Measurements from ENCODE around the gene STX2.
"Not testable (repeated sequence)": the region's sequence is repeated elsewhere in the genome, so short reads cannot be mapped to it uniquely, and the experiment has no call there.

STX2 gene

GRCh38 chr12:130787041-130787440 is 52.0 kb downstream of the STX2 start:
- Histone ChIP-seq H3K27ac (ENCODE audit: low read depth, low read length) (no peak overlapping the region), H3K27me3 (ENCODE audit: control insufficient read depth, low read length) (no peaks in the 10 kb centered on the region), H3K4me1 (ENCODE audit: control insufficient read depth, low read length) (no peaks in the 10 kb centered on the region), H3F3A (ENCODE audit: control insufficient read depth, insufficient read depth) (no peaks in the 10 kb centered on the region), H3K36me3 (ENCODE audit: control insufficient read depth, low read length) (peaks cover 6% of the 10 kb centered on the region; the same call in 1 of the 2 replicates), H3K79me2 (ENCODE audit: control insufficient read depth, low read length) (no peaks in the 10 kb centered on the region), H3K4me2 (ENCODE audit: low read length) (no peak overlapping the region), H3K9me3 (ENCODE audit: control insufficient read depth, insufficient read depth, low read length) (no peaks in the 10 kb centered on the region), H3K9me2 (replicated peaks; ENCODE audit: control insufficient read depth, low read length) (no peaks in the 10 kb centered on the region), H3K4me3 (ENCODE audit: low read length) (no peak overlapping the region), H4K20me1 (ENCODE audit: control insufficient read depth, insufficient read depth, low read depth, low read length) (no peaks in the 10 kb centered on the region; the same call in 1 of the 2 replicates)
- no peak for TF ChIP-seq CTCF (IDR thresholded peaks at IDR 0.05; ENCODE audit: low read depth, low read length, poor library complexity, severe bottlenecking)
- no peak for TF ChIP-seq EZH2phosphoT487 (IDR thresholded peaks at IDR 0.05; ENCODE audit: borderline replicate concordance, low read length)

GRCh38 chr12:130783110-130783715 is 55.8 kb downstream of the STX2 start:
- TF ChIP-seq EZH2phosphoT487 (IDR thresholded peaks at IDR 0.05; ENCODE audit: borderline replicate concordance, low read length) (no peak), CTCF (IDR thresholded peaks at IDR 0.05; ENCODE audit: low read depth, low read length, poor library complexity, severe bottlenecking) (no peak)
- H3K9me3 ChIP-seq (ENCODE audit: control insufficient read depth, insufficient read depth, low read length) = no peaks in the 10 kb centered on the region
- H3K4me2 ChIP-seq (ENCODE audit: low read length) = no peak overlapping the region
- no peaks in the 10 kb centered on the region for H3K9me2 ChIP-seq (replicated peaks; ENCODE audit: control insufficient read depth, low read length)
- no peak overlapping the region for H3K27ac ChIP-seq (ENCODE audit: low read depth, low read length)
- no peaks in the 10 kb centered on the region for H3K4me1 ChIP-seq (ENCODE audit: control insufficient read depth, low read length)
- H3K36me3 ChIP-seq (ENCODE audit: control insufficient read depth, low read length) = no peaks in the 10 kb centered on the region
- no peaks in the 10 kb centered on the region for H3K27me3 ChIP-seq (ENCODE audit: control insufficient read depth, low read length)
- no peaks in the 10 kb centered on the region for H4K20me1 ChIP-seq (ENCODE audit: control insufficient read depth, insufficient read depth, low read depth, low read length)
- H3K79me2 ChIP-seq (ENCODE audit: control insufficient read depth, low read length) = no peaks in the 10 kb centered on the region
- H3F3A ChIP-seq (ENCODE audit: control insufficient read depth, insufficient read depth) = no peaks in the 10 kb centered on the region
- no peak overlapping the region for H3K4me3 ChIP-seq (ENCODE audit: low read length)

DNA sequence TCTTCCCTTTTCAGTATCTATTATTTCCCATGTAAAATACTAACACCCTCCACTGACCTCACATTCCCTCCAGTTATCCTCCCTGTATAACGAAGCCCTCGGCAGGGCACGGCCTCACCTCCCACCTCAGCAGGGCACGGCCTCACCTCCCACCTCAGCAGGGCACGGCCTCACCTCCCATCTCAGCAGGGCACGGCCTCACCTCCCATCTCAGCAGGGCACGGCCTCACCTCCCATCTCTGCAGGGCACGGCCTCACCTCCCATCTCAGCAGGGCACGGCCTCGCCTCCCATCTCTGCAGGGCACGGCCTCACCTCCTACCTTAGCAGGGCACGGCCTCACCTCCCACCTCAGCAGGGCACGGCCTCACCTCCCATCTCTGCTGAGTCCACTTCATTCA is 56.8 kb downstream of the STX2 start:
- H3K79me2 ChIP-seq (ENCODE audit: control insufficient read depth, low read length); H3K4me2 ChIP-seq (ENCODE audit: low read length); H3K9me3 ChIP-seq (ENCODE audit: control insufficient read depth, insufficient read depth, low read length); H3F3A ChIP-seq (ENCODE audit: control insufficient read depth, insufficient read depth); H3K4me1 ChIP-seq (ENCODE audit: control insufficient read depth, low read length); H3K4me3 ChIP-seq (ENCODE audit: low read length); H3K9me2 ChIP-seq (replicated peaks; ENCODE audit: control insufficient read depth, low read length); H3K36me3 ChIP-seq (ENCODE audit: control insufficient read depth, low read length); H3K27me3 ChIP-seq (ENCODE audit: control insufficient read depth, low read length); H4K20me1 ChIP-seq (ENCODE audit: control insufficient read depth, insufficient read depth, low read depth, low read length); H3K27ac ChIP-seq (ENCODE audit: low read depth, low read length): not testable (repeated sequence)

DNA sequence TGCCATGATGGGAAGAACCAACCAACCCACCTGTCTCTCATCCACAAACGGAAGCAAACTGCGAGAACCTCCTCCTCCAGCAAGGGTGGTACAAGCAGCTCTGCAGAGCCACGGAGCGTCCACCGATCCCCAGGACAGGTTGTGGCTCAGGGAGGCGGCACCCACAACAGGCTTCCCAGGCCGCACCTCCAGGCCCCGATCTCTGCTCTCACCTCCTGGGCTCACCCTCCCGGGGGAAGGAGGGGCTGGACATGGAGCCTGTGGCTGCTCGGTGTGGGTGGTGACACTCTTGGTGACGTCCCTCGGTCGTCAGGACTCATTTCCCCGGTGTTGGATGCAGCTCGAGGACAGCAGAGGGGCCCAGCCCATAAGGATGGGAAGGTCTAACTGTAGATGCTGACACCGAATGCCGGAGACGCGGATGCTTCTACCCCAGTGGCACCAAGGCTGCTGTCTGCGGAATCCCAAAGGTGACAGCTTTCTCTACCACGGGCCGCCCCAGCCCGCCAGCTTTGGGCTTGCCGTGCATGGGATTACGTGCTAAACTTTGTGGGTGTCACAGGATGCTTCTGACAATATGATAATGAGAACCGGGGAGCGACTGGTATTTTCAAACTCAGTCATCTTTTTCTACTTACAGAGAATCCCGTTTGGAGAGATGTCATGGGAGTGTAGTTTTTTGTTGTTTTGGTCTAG is 58.0 kb downstream of the STX2 start:
- H4K20me1 ChIP-seq (ENCODE audit: control insufficient read depth, insufficient read depth, low read depth, low read length) = no peaks in the 10 kb centered on the region
- H3K4me1 ChIP-seq (ENCODE audit: control insufficient read depth, low read length) = peaks cover 18% of the 10 kb centered on the region
- no peak for TF ChIP-seq EZH2phosphoT487 (IDR thresholded peaks at IDR 0.05; ENCODE audit: borderline replicate concordance, low read length)
- TF ChIP-seq CTCF (IDR thresholded peaks at IDR 0.05; ENCODE audit: low read depth, low read length, poor library complexity, severe bottlenecking) = no peak
- no peak overlapping the region for H3K4me2 ChIP-seq (ENCODE audit: low read length)
- no peaks in the 10 kb centered on the region for H3K9me2 ChIP-seq (replicated peaks; ENCODE audit: control insufficient read depth, low read length)
- H3K9me3 ChIP-seq (ENCODE audit: control insufficient read depth, insufficient read depth, low read length) = no peaks in the 10 kb centered on the region
- H3K79me2 ChIP-seq (ENCODE audit: control insufficient read depth, low read length) = no peaks in the 10 kb centered on the region
- peaks cover 14% of the 10 kb centered on the region for H3K27me3 ChIP-seq (ENCODE audit: control insufficient read depth, low read length)
- no peak overlapping the region for H3K4me3 ChIP-seq (ENCODE audit: low read length)
- H3F3A ChIP-seq (ENCODE audit: control insufficient read depth, insufficient read depth) = no peaks in the 10 kb centered on the region
- H3K27ac ChIP-seq (ENCODE audit: low read depth, low read length) = no peak overlapping the region
- H3K36me3 ChIP-seq (ENCODE audit: control insufficient read depth, low read length) = no peaks in the 10 kb centered on the region

All from DOHH2 (cell line).